Activated CD8-positive, alpha-beta memory T cell treated with anti-CD3 and anti-CD28 coated beads for 4 hours (primary cell): ENCODE results near the gene SERPINB8.
"Not testable (repeated sequence)": the region's sequence is repeated elsewhere in the genome, so short reads cannot be mapped to it uniquely, and the experiment has no call there.

Experiments used
- DNase-seq, 2 donors: peaks; one replicate each; pipeline ENCODE4 v3.0.0-alpha.2; 2020; ENCODE audit warnings: low read depth in 2 of 2

The SERPINB8 gene, protein sequence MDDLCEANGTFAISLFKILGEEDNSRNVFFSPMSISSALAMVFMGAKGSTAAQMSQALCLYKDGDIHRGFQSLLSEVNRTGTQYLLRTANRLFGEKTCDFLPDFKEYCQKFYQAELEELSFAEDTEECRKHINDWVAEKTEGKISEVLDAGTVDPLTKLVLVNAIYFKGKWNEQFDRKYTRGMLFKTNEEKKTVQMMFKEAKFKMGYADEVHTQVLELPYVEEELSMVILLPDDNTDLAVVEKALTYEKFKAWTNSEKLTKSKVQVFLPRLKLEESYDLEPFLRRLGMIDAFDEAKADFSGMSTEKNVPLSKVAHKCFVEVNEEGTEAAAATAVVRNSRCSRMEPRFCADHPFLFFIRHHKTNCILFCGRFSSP

DNA sequence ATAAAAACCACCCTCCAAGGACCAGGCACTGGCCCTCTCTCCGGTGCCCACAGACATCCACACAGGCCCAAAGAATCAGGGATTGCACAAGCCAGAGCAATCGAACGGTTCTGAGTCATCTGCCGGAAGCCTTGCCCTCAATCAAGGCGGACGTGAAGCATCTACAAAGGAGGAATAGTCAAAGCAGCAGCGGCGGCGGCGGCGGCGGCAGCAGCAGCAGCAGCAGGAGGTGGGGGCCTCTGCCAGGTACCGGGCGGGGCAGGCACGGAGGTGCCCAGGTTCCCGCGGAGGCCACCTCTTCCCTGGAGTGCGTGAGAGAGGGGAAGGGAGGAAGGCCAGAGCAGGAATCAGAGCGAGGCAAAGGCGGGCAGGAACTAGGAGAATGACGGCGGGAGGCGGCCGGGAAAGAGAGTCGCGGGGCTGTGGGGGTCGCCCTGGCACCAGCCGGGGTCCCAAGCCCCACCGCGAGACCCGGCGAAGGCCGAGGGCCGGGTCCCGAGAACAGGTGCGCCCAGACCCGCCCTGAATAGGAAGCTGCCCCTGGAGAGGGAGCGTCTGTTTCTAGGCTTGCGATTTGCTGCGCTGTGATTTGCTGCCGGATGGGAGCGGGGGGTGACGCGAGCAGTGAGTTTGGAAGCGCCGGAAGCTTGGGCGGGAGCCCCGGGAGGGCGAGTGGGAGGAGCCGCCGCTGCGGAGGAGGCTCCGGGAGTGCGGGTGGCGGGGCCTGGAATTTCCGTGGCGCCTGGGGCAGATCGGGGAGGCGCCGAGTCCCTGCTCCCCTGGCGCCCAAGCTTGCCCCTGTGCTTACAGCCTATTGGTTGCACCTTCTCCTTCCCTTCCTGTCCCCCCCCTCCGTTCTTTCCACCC is at the start of gene SERPINB8:
TSS of gene SERPINB8 (plus strand) at position 140 of the 867 bp plus-strand sequence. CDS start 8,228 bp downstream, outside the sequence.
- DNase-seq, result peak; percentile 54 to 64

DNA sequence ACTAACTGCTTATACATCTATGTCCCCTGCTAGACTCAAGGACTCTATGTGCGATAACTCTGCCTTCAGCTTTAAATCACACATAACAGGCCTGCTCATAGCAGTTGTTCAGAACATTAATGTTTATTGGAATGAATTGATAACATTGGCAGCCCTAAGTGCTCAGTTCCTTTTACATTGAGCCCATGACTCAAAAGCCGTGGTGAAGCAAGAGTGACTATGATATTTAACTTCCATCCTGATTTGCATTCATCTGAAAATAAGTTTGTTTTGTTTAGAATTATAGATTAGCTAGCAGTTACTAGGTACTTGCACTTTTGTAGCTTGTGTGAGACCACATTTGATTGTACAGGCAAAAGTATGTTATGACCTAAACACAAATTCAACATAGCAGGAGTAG is 47.8 kb upstream of the SERPINB8 start:
- DNase-seq, result no peak

DNA sequence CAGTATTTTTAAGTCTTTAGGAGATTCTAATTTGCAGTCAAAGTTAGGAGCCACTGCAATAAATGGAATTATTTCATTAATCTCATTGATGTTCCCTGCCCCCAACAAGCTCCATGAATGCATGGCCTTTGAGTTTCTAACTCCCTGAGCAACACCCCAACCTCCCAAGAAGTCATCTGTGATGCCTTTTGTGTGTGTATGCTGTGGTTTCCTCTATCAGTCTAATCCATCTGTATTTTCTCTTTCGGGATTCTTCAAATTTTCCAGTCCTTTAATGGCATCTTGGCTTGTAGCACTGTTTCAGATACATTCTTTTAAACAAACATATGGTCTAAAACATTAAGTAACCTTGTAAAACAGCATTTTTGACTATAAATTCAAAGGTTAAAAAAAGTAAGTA is 45.3 kb upstream of the SERPINB8 start:
- no peak for DNase-seq

DNA sequence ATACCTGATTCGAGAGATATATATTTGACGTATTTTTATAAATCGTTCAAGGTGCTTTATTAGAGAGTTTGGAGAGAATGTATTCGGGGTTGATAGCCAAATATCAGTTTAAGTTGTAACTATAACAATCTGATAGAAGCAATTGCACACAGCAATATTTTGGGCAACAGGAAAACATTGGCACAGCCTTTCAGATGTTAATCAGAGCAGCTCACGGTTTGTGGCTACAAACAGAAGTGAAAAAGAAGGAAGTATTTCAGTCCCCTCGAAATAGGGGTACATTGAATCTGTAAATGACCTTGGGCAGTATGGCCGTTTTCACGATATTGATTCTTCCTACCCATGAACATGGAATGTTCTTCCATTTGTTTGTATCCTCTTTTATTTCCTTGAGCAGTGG is 41.5 kb upstream of the SERPINB8 start:
- DNase-seq, result no peak

DNA sequence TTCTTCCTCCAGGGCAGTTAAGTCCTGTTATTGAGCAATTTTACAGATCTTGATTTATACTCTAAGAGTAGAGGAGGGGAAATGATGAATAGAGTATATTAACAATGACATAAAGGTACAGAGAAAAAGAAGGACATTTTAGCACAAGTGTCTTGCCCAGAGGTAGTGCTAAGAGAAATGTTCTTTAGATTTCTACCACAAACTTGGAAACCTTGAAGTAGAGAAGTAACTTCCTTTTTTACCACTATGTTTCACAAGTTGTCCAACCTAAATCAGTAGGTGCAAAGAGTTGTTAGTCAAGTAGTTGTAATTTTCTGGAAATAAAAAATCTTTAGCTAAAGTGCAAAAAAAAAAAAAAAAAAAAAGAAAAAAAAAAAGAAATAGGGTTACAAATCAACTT is 40.5 kb upstream of the SERPINB8 start:
- DNase-seq, result not testable (repeated sequence)

DNA sequence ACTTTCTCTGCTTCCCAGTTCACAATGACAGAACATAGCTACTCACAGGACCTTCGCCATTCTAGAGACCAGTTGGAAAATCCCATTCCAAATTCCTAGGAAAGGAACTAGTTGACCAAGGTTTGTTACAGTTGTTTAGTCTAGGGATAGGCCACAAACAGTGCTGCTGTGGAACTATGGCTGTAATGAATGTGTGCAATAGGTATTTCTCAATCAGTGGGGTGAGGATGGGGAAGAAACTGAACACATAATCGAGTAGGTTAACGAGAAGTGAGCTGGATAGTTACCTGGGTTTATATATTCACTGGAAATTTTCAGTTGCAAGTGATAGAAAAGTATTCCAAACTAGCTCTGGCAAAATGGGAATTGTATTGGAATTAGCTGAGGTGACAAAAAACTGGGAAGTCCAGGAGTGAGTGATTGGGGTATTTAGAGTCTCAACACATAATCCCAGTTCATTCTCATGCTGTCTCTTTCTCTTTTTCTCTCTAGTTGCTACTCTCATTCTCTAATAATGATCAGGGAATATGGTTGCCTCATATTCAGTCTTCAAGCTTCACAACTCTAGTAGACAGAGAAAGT is 39.0 kb upstream of the SERPINB8 start:
- no peak for DNase-seq

DNA sequence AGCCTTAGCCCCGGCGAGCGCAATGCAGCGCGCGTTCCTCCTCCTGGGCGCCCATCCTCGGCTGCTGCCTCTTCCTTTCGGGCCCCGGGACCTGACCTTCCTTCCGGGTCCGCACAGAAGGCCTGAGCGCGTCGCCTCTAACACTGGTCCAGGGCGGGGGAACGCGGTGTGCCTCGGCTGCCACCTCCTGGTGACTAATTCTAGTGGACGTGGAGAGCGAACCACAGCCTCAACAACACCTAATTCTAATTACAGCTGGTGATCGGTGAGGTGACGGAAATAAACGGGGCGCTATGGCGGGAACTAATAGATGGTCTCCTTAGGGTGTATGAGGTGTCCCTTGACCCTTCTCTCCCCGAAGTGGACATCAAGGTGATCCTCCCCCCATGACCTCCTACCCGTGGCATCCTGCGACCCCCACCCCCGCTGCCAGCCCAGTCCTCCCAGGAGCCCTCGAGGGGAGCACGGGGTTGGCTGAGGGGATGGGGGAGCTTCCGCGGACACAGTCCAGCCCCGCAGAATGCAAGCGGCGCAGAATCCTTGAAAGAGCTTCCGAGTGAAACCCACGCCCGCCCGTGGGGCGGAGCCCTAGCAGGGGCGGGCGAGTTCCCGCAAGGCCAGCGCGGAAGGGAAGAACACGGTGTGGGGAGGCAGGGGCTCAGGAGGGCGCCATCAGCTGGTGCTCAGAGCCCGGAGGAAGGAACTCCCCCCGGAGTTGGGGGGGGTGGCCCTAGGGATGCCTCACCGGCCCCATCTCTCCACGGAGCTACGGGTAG is 33.5 kb upstream of the SERPINB8 start:
- no peak for DNase-seq

DNA sequence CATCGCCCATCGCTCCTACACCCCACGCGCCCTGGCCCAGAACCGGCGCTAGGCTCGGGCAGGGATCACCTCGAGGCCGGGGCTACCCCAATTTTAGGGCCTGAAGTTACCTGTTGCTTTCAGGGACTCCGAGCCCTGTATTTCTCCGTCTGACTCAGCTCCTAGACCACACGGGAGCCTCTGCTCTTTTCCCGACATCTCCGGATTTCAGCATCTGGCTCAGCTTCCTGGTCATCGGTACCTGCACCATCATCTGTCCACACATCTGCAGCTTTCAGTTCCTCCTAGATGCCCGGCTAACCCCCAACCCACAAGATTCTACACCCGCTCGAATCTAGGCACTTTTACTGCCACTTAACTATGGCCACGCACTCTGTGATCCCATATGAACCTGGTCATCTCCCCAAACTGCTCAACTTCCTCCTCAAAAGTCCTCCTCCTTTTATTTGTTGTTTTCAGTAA is 32.9 kb upstream of the SERPINB8 start:
- no peak for DNase-seq

DNA sequence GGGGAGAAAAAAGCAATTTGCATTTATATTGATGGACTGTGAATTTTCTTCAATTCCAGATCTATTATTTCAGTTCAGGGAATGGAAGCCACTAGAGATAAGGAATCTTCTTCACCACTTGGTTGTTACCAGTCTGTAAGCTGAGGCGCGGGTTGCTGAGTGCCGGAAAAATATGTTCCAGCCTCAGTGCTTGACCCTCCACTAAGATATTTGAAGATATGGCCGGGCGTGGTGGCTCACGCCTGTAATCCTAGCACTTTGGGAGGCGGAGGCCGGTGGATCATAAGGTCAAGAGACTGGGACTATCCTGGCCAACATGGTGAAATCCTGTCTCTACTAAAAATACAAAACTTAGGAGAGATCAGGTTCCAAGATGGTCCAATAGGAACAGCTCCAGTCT is 29.9 kb upstream of the SERPINB8 start:
- no peak for DNase-seq

DNA sequence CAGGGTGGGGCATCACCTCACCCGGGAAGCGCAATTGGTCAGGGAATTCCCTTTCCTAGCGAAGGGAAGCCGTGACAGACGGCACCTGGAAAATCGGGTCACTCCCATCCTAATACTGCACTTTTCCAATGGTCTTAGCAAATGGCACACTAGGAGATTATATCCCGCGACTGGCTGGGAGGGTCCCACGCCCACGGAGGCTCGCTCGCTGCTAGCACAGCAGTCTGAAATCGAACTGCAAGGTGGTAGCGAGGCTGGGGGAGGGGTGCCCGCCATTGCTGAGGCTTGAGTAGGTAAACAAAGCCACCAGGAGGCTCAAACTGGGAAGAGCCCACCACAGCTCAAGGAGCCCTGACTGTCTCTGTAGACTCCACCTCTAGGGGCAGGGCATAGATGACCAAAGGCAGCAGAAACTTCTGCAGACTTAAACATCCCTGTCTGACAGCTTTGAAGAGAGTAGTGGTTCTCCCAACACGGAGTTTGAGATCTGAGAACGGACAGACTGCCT is 29.3 kb upstream of the SERPINB8 start:
- not testable (repeated sequence) for DNase-seq

DNA sequence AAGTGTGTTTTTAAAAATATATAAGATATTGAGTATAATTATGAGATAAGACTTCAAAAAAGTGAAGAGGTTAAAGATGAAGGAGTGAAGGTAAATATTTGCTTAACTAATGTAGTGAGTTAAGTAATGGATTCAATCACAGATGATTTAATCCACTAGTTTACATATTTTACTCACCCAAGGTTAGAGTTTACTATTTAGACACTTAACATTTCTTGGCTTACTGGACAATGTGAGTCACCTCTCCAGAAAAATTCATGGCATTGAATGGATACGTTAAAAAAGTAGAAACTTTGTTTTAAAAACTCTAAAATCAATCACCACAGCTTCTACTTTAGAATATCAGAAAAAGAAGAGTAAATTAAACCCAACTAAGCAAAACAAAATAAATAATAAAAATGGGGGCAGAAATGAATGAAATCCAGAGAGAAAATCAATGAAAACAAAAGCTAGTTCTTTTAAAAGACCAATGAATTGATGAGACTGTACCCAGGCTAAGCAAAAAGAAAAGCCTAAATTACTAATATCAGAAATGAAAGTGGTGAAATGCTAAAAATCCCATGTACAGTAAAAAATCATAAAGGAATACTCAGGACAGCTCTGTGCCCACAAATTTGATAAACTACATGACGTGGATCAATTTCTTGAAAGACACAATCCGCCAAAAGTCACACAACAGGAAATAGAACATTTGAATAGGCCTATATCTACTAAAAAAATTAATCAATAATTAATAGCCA is 22.7 kb upstream of the SERPINB8 start:
- no peak for DNase-seq

DNA sequence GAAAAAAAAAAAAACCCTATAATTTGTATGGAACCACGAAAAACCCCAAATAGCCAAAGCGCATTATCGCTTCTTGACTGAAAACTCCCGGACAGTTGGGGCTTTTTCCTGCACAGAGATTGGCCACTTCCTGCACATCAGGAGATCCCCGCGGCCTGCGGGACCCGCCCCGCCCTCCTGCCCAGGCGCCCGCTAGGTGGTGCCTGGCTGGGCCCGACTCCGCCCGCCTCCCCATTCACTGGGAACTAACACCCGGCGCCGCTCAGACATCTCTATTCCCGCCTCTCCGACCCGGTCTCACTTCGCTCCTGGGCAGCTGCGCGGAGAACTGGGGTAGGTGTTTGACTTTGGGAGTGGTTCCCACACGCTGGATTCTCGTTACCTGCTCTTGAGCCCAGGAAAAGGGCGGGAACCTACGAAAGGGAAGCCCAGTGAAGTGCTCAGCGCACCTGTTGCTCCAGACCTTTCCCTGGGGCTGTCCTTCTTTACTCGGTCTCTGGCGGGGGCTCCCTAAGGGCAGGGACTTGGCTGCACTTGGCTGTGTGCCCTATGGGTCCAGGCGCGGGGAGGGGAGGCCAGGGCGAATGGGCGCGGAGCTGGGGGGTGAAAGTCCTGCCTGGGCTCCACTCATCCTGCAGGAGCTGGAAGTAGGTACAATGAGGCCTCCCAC is 20.7 kb upstream of the SERPINB8 start, which contains the start of gene HMSD:
TSS of gene HMSD (plus strand) at position 234 of the 670 bp plus-strand sequence. CDS start 4,155 bp downstream, outside the sequence.
- DNase-seq, result no peak

DNA sequence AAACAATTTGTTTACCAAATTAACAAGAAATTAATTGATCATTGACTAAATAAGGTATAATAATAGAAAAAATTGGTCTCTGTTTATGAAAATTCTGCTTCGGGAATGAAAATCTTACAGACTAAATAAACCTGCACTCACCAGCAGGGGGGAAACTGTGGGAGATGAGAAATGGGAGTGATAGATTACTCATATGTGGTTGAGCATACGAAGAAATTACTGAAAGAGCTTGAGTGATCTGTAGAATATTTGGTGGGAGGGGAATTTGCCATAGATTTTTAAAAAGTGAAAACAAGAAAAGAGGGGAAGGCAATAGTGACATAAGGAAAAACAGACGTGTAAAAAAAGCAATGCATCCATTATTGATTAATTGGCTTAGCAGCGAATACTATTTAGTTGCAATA is 18.6 kb upstream of the SERPINB8 start:
- no peak for DNase-seq

DNA sequence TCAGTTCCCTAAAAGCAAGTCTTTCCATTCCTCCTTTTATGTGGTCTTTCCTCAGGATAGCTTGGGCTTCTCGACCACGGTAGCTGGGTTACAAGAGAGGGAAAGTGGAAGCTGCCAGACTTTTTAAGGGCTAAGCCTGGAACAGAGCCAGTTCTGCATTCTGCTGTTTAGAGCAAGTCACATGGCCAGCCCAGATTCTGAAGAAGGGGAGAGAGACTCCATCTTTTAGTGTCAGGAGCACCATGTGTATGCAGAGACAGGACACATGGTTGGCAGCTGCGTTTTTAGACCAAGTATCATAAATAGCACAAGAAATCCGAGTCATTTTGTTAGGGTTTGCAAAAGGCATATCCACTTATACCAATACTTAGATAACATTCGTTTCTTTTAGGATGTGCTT is 16.1 kb upstream of the SERPINB8 start:
- DNase-seq, result no peak

DNA sequence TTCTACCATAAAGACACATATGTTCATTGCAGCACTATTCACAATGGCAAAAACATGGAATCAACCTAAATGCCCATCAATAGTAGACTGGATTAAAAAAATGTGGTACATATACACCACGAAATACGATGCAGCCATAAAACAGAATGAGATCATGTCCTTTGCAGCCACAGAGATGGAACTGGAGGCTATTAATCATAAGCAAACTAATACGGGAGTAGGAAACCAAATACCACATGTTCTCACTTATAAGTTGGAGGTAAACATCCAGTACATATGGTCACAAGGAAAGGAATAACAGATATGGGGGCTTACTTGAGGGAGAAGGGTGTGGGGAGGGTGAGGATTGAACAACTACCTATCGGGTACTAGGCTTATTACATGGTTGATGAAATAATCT is 13.1 kb upstream of the SERPINB8 start:
- no peak for DNase-seq

DNA sequence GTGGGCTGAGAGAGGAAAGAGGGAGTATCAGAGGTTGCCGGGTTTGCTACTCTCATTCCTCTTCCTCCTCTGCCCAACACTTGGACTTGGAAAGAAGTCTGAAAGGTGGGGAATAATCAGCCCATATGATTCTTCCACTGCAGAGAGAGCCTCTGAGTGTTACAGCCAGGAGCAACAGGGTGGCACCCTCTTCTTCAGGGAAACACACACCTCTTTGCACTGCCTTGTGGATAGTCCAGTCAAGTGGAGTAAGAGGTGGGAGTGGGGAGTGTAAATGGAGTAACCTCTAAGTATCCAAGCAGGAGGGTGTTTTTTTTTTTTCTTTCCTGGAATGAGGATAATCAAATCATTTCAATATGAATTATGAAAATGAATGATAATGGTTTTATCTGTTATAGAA is 9.0 kb upstream of the SERPINB8 start:
- DNase-seq, result no peak

DNA sequence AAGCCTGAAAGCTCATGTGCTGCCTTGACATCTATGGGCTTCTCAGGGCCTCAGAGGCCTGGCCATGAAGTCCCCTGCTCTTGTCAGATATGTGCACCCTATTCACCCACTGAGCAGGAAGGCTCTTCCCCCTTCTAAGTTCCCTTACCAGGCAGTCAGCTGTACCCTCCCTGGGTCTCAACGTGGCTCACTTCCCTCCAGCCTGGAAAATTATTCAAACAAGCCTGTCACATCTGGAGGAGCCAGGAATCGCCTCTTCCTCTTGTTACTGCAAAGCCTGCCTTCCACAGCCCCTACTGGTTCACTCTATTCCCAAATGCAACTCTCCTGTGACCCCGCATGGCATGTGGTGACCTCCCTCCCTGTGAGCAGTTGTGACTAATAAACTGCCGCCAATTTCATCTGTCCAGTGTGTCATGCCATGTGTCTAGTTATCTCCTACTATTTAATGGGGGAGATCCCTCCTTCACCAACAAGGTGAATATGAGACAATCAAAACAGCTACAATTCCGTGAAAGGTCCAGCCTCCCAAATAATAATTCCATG is 8.4 kb upstream of the SERPINB8 start:
- no peak for DNase-seq

DNA sequence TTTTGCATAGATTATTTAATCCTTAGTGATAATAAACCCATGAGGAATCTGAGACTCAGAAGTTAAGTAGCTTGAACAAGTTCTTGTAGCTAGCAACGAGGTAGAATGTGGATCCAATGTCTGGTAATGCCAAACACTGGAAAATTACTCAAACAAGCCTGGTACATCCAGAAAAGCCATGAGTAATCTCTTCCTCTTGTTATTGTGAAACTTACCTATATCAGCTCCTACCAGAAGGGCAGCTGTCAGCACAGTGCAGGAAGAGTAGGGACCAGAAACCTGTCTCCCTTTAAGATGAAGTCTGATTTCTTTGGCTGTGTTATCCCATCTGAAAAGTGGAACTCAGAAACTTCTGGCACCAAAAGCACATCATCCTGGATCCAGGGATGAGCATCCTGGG is 7.7 kb upstream of the SERPINB8 start:
- DNase-seq, result no peak

DNA sequence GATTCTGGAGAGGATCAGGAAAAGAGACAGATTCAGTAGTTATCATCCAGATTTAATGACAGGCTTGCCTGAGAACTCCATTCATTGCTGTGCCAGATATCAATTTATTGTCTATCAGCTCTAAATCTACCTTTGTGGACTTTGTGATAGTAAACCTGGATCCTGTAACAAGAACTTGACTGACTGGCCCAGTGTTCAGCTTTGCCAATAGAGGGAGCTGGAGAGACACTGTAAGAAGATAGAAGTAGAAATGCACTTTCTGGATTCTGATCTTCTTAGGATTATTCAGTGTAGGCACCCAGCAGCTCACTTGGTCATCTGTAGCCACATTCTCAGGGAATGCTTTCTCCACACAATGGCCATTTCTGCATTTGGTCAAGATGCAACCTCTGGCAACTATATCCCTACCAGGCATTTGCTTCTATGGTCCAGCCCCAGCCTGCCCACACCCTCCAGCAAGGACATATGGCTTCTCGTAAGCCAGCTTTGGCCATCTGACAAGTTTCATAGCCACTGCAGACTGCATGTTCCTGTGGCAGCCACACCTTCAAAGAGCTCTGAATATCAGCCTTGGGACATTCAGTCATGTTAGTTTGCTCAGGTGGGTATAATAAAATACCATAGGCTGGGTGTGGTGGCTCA is 6.1 kb upstream of the SERPINB8 start:
- no peak for DNase-seq
